Left colon (tissue), 2 donors: ENCODE results near the gene GULP1. TPM values are rescaled to one million over a fixed set of nuclear protein-coding genes. Genes with fewer than 3 reads are reported as not detected.

Experiments
- microRNA-seq, 2 donors: library from miRNA; unstranded; fragments of <30 nt; microRNA quantifications; one replicate each; pipeline versions ENCODE4 v1.1.0 to v1.2.0, GENCODE V29; 2020
- total RNA-seq, 2 donors: library from RNA; stranded (reverse); fragmentation: NEBNext Ultra II Directional; extraction: Animal tissue kit (Norgen Biotek cat#: 25700); gene quantifications; one replicate each; pipeline ENCODE4 v1.2.1, GENCODE V29; 2021
- donor health status: DM: no; HTN: no; CAD: no.
- donor health status: DM: yes; HTN: yes; CAD: no.

Gene GULP1
- total RNA-seq, 2 donors from 2014 or later: 3.5 to 9.6 TPM

Small RNAs within 50 kb of the gene (microRNA-seq; reads per million reads assigned to microRNA genes)
- 0 reads per million in 2 donors for gene MIR561
